HEK293T (cell line): ENCODE measurements around the gene CD96.

Experiments used
- ELF4 ChIP-seq: fragments of 450-650 bp; IDR thresholded peaks from 2 replicates; pipeline ENCODE4 v1.6.1; 2017; ENCODE audit warnings: antibody characterized with exemption
- FOXA1 ChIP-seq: fragments of 450-650 bp; IDR thresholded peaks from 2 replicates; pipeline ENCODE4 v1.6.1; 2016; ENCODE audit warnings: mild to moderate bottlenecking
- FOXM1 ChIP-seq: fragments of 450-650 bp; IDR thresholded peaks from 2 replicates; pipeline ENCODE4 v1.6.1; 2017; ENCODE audit warnings: mild to moderate bottlenecking, borderline replicate concordance
- L3MBTL2 ChIP-seq: fragments of 450-650 bp; conservative IDR thresholded peaks from 2 replicates; pipeline ENCODE4 v1.6.1; 2016; ENCODE audit warnings: mild to moderate bottlenecking
- SP1 ChIP-seq: fragments of 450-650 bp; IDR thresholded peaks from 2 replicates; pipeline ENCODE4 v1.6.1; 2017
- SUZ12 ChIP-seq: fragments of 450-650 bp; IDR thresholded peaks from 2 replicates; pipeline ENCODE4 v1.6.1; 2016; ENCODE audit warnings: mild to moderate bottlenecking

DNA sequence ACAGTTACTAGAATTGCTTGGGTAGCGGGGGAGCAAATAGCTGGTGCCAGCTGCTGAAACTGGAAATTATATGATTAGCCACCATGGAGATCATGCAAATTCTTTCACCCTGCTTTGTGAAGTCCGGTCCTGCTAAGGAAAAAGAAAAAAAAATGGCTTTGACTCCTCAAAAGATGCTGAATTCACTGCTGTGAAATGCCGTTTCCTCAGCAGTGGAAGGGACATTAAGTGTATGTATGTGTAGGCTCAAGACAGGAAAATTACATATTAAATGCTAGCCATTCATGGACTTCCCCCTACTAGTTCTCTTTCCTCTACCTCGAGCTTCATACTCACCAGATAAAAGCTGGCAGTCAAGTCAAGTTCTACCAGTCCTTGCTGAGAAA lies 135.0 kb downstream of the CD96 start:
- TF ChIP-seq ELF4 (no peak), L3MBTL2 (no peak), SP1 (no peak), SUZ12 (no peak), FOXM1 (no peak), FOXA1 (no peak)
